Right lobe of liver (tissue), 4 donors: ENCODE results near the gene EML4.

ENCODE experiments used
- POLR2A ChIP-seq: fragments of 450-650 bp; IDR thresholded peaks from one replicate; pipeline ENCODE4 v1.6.1; 2017; ENCODE audit warnings: antibody characterized with exemption, mild to moderate bottlenecking
- TF ChIP-seq, protein P1 (sequence below), 4 donors: fragments of 200-600 bp in 3 of 4; fragments of 450-650 bp in 1 of 4; IDR thresholded peaks; one replicate each; pipeline versions ENCODE4 v1.5.1 to v1.8.0; 2016 to 2022; ENCODE audit warnings: antibody characterized with exemption in 4 of 4, mild to moderate bottlenecking in 2 of 4
- donor health status: DM: no; HTN: no; CAD: no.
- donor health status: DM: no; HTN: no; CAD: no.
- donor health status: DM: no; HTN: yes; CAD: no.

DNA sequence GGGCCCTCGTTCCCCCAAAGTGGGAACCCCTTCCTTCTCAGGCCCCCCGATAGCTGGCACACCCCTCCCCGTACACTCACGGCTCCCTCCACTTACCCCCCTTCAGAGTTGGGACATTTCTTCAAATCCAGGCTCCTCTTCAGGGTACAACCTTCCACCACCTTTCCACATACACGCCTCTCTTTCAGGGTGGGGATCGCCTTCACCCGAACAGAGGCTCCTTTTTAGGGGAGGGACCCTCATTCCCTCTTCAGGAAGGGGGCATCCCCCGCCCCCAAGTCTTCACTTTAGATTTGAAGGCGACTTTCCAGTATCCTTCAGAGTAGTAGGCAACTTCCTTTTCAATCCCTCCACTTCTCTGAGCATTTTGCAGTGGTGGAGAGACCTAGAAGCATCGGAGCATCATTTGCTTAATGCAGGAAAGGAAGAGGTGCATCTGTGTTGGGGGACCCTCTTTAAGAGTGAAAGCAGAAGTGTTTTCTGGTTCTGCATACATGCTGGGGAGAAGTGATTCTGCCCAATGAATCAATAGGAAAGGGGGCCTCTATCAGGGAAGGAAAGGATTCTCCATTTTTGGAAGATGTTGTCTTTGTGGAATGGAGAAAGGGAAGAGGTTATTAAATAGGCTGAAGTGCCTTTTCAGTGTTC lies 845 bp downstream of the EML4 start:
- TF ChIP-seq, protein P1, sequence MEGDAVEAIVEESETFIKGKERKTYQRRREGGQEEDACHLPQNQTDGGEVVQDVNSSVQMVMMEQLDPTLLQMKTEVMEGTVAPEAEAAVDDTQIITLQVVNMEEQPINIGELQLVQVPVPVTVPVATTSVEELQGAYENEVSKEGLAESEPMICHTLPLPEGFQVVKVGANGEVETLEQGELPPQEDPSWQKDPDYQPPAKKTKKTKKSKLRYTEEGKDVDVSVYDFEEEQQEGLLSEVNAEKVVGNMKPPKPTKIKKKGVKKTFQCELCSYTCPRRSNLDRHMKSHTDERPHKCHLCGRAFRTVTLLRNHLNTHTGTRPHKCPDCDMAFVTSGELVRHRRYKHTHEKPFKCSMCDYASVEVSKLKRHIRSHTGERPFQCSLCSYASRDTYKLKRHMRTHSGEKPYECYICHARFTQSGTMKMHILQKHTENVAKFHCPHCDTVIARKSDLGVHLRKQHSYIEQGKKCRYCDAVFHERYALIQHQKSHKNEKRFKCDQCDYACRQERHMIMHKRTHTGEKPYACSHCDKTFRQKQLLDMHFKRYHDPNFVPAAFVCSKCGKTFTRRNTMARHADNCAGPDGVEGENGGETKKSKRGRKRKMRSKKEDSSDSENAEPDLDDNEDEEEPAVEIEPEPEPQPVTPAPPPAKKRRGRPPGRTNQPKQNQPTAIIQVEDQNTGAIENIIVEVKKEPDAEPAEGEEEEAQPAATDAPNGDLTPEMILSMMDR (IDR thresholded peaks at IDR 0.05), result no peak
- no peak for TF ChIP-seq POLR2A
